B cell (primary cell): ENCODE results near the gene CHD5. TPM values are rescaled to one million over a fixed set of nuclear protein-coding genes. Genes with fewer than 3 reads are reported as not detected.
A peak's percentile ranks its signal among the peaks of the same experiment; 100 is the strongest.

Experiments used
- ATAC-seq: fragments of 200-7000 bp; cut with Tn5 transposase; one replicate; pipeline ENCODE4 v1.10.0; 2021; ENCODE audit warnings: low read depth, mild to moderate bottlenecking, moderate number of reproducible peaks, moderate library complexity
- CTCF ChIA-PET: fragments of 350-600 bp; sonication (Branson Sonifier 250); formaldehyde crosslinking; loops from one replicate; lab custom pipeline; 2021; ENCODE audit warnings: antibody characterized with exemption, inconsistent platforms; lab: Charles Lee
- POLR2A ChIA-PET: fragments of 350-600 bp; sonication (Branson Sonifier 250); formaldehyde crosslinking; loops from one replicate; lab custom pipeline; 2021; ENCODE audit warnings: antibody characterized with exemption; lab: Charles Lee
- DNase-seq: peaks from one replicate; pipeline ENCODE4 v3.0.0; 2013
- H2AFZ ChIP-seq: 2 replicates; pipeline ENCODE4 v1.6.1; 2012; ENCODE audit warnings: mild to moderate bottlenecking, low read depth, low read length; ENCODE audit not compliant: insufficient read depth, poor library complexity, severe bottlenecking
- H3K27ac ChIP-seq, 2 donors: 1 replicate in 1 of 2; 2 replicates in 1 of 2; pipeline ENCODE4 v1.5.1; 2012 to 2013; ENCODE audit warnings: low read length in 2 of 2, mild to moderate bottlenecking in 2 of 2, moderate library complexity in 1 of 2
- H3K27me3 ChIP-seq, 4 experiments: fragments of 200-600 bp in 1 of 4; sonication (generic) in 1 of 4; replicated peaks in 1 of 4; 1 replicate in 2 of 4; 2 replicates in 2 of 4; pipeline versions ENCODE4 v1.6.1 to v1.7.0; 2013 to 2016; ENCODE audit warnings: low read length in 3 of 4, mild to moderate bottlenecking in 2 of 4, mixed read lengths in 1 of 4, moderate library complexity in 1 of 4; ENCODE audit not compliant: insufficient read depth in 4 of 4, control insufficient read depth in 3 of 4; ENCODE audit errors: control extremely low read depth in 1 of 4
- H3K36me3 ChIP-seq, 2 experiments: replicated peaks in 1 of 2; 1 replicate in 1 of 2; 2 replicates in 1 of 2; pipeline versions ENCODE4 v1.6.1 to v1.7.1; 2013; ENCODE audit warnings: low read length in 1 of 2; ENCODE audit not compliant: insufficient read depth in 2 of 2, control insufficient read depth in 1 of 2; ENCODE audit errors: control extremely low read depth in 1 of 2, extremely low read depth in 1 of 2
- H3K4me1 ChIP-seq, 2 donors: fragments of 200-600 bp in 1 of 2; sonication (generic) in 1 of 2; 1 replicate in 1 of 2; 2 replicates in 1 of 2; pipeline versions ENCODE4 v1.5.1 to v1.6.1; 2013 to 2017; ENCODE audit warnings: low read length in 2 of 2; ENCODE audit not compliant: control insufficient read depth in 2 of 2, insufficient read depth in 2 of 2
- H3K4me2 ChIP-seq: replicated peaks from 2 replicates; pipeline ENCODE3; 2012; ENCODE audit warnings: mild to moderate bottlenecking, low read depth, low read length; ENCODE audit not compliant: poor library complexity, severe bottlenecking
- H3K4me3 ChIP-seq, 5 experiments: fragments of 200-600 bp in 1 of 5; sonication (generic) in 1 of 5; 1 replicate in 3 of 5; 2 replicates in 2 of 5; pipeline versions ENCODE4 v1.5.1 to v1.7.0; 2011 to 2016; ENCODE audit warnings: low read length in 4 of 5, mild to moderate bottlenecking in 4 of 5, low read depth in 2 of 5, control low read depth in 1 of 5, moderate library complexity in 1 of 5; ENCODE audit not compliant: insufficient read depth in 1 of 5; ENCODE audit errors: control extremely low read depth in 1 of 5, extremely low read depth in 1 of 5
- H3K79me2 ChIP-seq: fragments of 200-600 bp; sonication (generic); one replicate; pipeline ENCODE4 v1.6.0; 2016; ENCODE audit warnings: low read length; ENCODE audit not compliant: control insufficient read depth, insufficient read depth
- H3K9ac ChIP-seq: fragments of 200-600 bp; sonication (generic); 2 replicates; pipeline ENCODE4 v1.6.1; 2017; ENCODE audit warnings: mild to moderate bottlenecking, low read length, moderate library complexity
- H3K9me3 ChIP-seq, 3 donors: one replicate each; pipeline versions ENCODE4 v1.6.1 to v1.7.1; 2013; ENCODE audit warnings: low read length in 2 of 3; ENCODE audit not compliant: control insufficient read depth in 2 of 3, insufficient read depth in 1 of 3; ENCODE audit errors: control extremely low read depth in 1 of 3
- H4K20me1 ChIP-seq: 2 replicates; pipeline ENCODE4 v1.6.0; 2012; ENCODE audit warnings: mild to moderate bottlenecking, low read length; ENCODE audit not compliant: insufficient read depth, control insufficient read depth, poor library complexity, severe bottlenecking
- H3K27ac Mint-ChIP-seq: one replicate; pipeline ENCODE4 v1.8.0; 2021; ENCODE audit warnings: mixed read lengths
- H3K27me3 Mint-ChIP-seq: one replicate; pipeline ENCODE4 v1.8.0; 2021; ENCODE audit warnings: mixed read lengths
- H3K4me1 Mint-ChIP-seq: one replicate; pipeline ENCODE4 v1.8.0; 2021; ENCODE audit warnings: mixed read lengths
- H3K4me3 Mint-ChIP-seq: one replicate; pipeline ENCODE4 v1.8.0; 2021; ENCODE audit warnings: mixed read lengths
- H3K9me3 Mint-ChIP-seq: one replicate; pipeline ENCODE4 v1.8.0; 2022; ENCODE audit warnings: mixed read lengths; ENCODE audit not compliant: insufficient read depth
- EZH2 ChIP-seq: IDR thresholded peaks from 2 replicates; pipeline ENCODE4 v1.6.1; 2012; ENCODE audit warnings: borderline replicate concordance, low read depth, mild to moderate bottlenecking, moderate library complexity, low read length; ENCODE audit not compliant: insufficient read depth, poor library complexity, severe bottlenecking
- WGBS: methylation state at CpG from one replicate; pipeline ENCODE4 v1.1.5; 2013; ENCODE audit warnings: missing lambda C conversion rate; ENCODE audit not compliant: insufficient coverage; 5-methylcytosine and 5-hydroxymethylcytosine counted together
- intact Hi-C: fragments of 100-400 bp; cut with micrococcal nuclease; formaldehyde crosslinking; loops from one replicate; pipeline ENCODE4 v1.10.0; 2022
- polyA plus RNA-seq: library from polyadenylated mRNA; depleted of rRNA; stranded (reverse); fragments of >200 nt; gene quantifications from 2 replicates; pipeline ENCODE4 v1.2.3, GENCODE V29; 2012
- total RNA-seq, 2 donors: library from RNA; stranded (reverse); fragments of 120-200 nt in 1 of 2; gene quantifications; 1 replicate in 1 of 2; 2 replicates in 1 of 2; pipeline versions ENCODE4 v1.2.3 to v1.2.4, GENCODE V29; 2013 to 2022
- TF ChIP-seq, protein P1 (sequence below): fragments of 200-600 bp; IDR thresholded peaks from one replicate; pipeline ENCODE4 v1.8.0; 2022; ENCODE audit warnings: antibody characterized with exemption, mild to moderate bottlenecking

The CHD5 gene
- total and polyA plus RNA-seq, 2 donors (not counting 1 experiment from before 2014, with no cell fraction given), result 0.18 to 0.20 TPM

DNA sequence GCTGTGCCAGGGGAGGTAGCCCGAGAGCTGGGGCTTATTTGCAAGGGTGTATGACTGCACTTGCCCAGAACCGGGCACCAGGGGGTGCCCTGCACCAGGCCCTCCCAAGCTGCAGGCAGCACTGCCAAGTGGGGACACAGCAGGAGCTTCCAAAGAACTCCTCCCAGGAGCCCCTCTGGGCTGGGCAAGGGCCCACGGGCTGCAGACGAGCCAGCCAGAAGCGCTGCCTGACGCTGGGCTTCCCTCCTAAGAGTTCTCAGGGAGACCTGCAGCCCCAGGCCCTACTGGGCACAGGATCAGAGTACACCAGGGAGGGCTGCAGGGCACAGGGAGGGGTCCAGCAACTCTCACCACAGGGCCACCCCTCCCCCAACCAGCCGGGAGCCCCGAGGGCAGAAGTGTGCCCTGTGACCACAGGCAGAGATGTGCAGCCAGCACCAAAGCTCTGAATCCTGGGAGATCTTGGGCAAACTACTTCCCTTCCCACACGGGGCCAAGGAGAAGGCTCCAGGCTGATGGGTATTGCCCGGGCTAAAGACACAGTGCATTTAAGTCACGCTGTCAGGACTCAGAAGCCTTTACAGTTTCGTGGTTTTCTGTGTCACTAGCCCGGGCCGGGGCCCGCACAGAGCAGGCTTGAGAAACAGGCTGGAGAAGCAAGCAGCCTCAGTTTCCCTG lies 71.0 kb downstream of the CHD5 start:
- CTCF ChIA-PET, result no interaction called here
- H3K27me3 Mint-ChIP-seq, result peaks cover 12% of the 10 kb centered on the region
- 39% methylated on average over 15 of the region's 15 CpGs for WGBS
- Histone ChIP-seq H3K36me3 (no peaks in the 10 kb centered on the region), H3K4me1 (no peaks in the 10 kb centered on the region), H2AFZ (no peak overlapping the region), H3K79me2 (no peaks in the 10 kb centered on the region), H3K27ac (no peak overlapping the region), H3K27me3 (peaks cover 0 to 4% (median under 1%) of the 10 kb centered on the region in 4 experiments), H3K4me2 (no peak overlapping the region), H3K9ac (no peak overlapping the region), H4K20me1 (no peaks in the 10 kb centered on the region), H3K9me3 (peaks cover 0 to 3% (median 0%) of the 10 kb centered on the region in 3 donors), H3K4me3 (no peak overlapping the region)
- H3K4me1 Mint-ChIP-seq, result no peaks in the 10 kb centered on the region
- H3K4me3 Mint-ChIP-seq, result no peak overlapping the region
- intact Hi-C loops, result no loop called here
- ATAC-seq, result peak; percentile 56
- H3K27ac Mint-ChIP-seq, result no peak overlapping the region
- H3K9me3 Mint-ChIP-seq, result no peaks in the 10 kb centered on the region
- POLR2A ChIA-PET, result no interaction called here
- TF ChIP-seq EZH2, result no peak
- TF ChIP-seq, protein P1, sequence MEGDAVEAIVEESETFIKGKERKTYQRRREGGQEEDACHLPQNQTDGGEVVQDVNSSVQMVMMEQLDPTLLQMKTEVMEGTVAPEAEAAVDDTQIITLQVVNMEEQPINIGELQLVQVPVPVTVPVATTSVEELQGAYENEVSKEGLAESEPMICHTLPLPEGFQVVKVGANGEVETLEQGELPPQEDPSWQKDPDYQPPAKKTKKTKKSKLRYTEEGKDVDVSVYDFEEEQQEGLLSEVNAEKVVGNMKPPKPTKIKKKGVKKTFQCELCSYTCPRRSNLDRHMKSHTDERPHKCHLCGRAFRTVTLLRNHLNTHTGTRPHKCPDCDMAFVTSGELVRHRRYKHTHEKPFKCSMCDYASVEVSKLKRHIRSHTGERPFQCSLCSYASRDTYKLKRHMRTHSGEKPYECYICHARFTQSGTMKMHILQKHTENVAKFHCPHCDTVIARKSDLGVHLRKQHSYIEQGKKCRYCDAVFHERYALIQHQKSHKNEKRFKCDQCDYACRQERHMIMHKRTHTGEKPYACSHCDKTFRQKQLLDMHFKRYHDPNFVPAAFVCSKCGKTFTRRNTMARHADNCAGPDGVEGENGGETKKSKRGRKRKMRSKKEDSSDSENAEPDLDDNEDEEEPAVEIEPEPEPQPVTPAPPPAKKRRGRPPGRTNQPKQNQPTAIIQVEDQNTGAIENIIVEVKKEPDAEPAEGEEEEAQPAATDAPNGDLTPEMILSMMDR, result no peak
- no peak for DNase-seq

DNA sequence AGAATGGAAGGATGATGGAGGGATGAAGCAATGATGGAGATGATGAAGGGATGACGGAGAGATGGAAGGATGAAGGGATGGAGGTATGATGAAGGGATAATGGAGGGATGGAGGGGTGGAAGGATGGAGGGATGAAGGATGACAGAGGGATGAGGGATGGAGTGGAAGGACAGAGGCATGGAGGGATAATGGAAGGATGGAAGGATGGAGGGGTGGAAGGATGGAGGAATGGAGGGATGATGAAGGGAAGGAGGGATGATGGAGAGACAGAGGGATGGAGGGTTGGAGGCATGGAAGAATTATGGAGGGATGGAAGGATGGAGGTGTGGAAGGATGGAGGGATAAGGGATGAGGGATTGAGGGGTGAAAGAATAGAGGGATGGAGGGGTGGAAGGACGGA lies 71.6 kb downstream of the CHD5 start:
- no peak overlapping the region for H3K4me3 ChIP-seq
- WGBS, result 61% methylated on average over 2 of the region's 2 CpGs
- Mint-ChIP-seq H3K4me3 (no peak overlapping the region), H3K27me3 (peaks cover 12% of the 10 kb centered on the region), H3K4me1 (no peaks in the 10 kb centered on the region), H3K27ac (no peak overlapping the region), H3K9me3 (no peaks in the 10 kb centered on the region)
- no peaks in the 10 kb centered on the region for H3K79me2 ChIP-seq
- ChIA-PET POLR2A (no interaction called here), CTCF (no interaction called here)
- no peaks in the 10 kb centered on the region for H3K4me1 ChIP-seq
- H2AFZ ChIP-seq, result no peak overlapping the region
- DNase-seq, result no peak
- TF ChIP-seq, protein P1, result no peak
- TF ChIP-seq EZH2, result no peak
- H3K36me3 ChIP-seq, result no peaks in the 10 kb centered on the region
- no peak overlapping the region for H3K27ac ChIP-seq
- no peak overlapping the region for H3K4me2 ChIP-seq
- H3K9ac ChIP-seq, result no peak overlapping the region
- peaks cover 0 to 3% (median 0%) of the 10 kb centered on the region in 3 donors for H3K9me3 ChIP-seq
- intact Hi-C loops, result no loop called here
- H3K27me3 ChIP-seq, result peaks cover 0 to 4% (median under 1%) of the 10 kb centered on the region in 4 experiments
- no peaks in the 10 kb centered on the region for H4K20me1 ChIP-seq
- no peak for ATAC-seq
